GM21381 (cell line): ENCODE results near the gene RFX2.
"Not testable (repeated sequence)": the region's sequence is repeated elsewhere in the genome, so short reads cannot be mapped to it uniquely, and the experiment has no call there.

Source experiments
- ATAC-seq: cut with Tn5 transposase; IDR thresholded peaks from one replicate; pipeline ENCODE4 v1.9.1; 2021; ENCODE audit warnings: mild to moderate bottlenecking, moderate library complexity; ENCODE audit not compliant: unreplicated experiment

The RFX2 gene

DNA sequence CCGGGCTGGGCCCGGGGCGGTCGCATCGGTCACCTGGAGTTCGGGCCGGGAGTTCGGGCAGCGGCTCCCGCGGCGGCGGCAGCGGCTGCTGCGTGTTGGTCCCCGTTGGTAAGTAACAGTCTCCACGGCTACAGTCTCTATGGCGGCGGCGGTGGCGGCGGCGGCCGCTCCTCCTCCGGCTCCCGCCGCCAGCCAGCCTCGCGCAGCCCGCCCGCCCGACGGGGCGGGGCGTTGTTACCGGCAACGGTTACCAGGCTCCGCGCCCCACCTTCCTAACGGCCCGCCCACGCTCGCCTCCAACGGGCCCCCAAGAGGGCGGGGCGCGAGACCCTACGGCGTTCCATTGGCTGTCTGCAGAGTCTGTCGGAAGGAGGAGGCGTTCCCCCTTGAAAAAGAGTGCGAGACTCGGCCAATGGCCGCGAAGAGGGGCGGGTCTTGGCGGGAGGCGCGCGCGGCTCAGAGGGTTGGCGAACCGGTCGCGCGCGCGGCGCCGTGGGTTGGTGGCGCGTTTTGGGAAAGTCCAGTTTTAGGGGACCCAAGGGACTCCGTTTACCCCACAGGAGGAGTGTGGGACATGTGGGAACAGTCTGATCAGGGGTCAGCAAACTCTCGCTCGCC lies at the start of gene RFX2:
Gene RFX2, minus strand, starts transcription at position 141 of the 618 bp plus-strand sequence. CDS start 63,004 bp downstream, outside the sequence.
- ATAC-seq: peak; percentile 95

DNA sequence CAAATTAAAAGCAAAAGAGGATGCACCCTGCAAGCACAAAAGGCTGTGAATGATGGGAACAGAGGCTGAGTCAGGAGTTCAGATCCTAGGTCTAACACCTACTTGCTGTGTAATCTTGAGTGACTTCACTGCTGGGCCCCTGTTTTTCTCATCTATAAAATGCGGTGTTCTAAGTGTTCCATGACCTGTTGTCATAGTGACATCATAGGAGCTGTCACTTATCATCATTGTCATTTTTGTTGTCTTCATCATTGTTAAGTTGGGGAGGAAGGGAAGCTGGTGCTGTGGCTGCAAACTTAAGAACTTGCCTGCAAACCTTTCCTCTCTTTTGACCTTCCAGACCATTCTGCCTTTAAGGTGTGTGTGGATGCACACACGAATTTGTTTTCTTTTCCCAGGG lies 45.7 kb upstream of the RFX2 start:
- no peak for ATAC-seq

- no peak for ATAC-seq
Measured at GRCh38 chr19:6150289-6150688, 40.0 kb upstream of the RFX2 start.

DNA sequence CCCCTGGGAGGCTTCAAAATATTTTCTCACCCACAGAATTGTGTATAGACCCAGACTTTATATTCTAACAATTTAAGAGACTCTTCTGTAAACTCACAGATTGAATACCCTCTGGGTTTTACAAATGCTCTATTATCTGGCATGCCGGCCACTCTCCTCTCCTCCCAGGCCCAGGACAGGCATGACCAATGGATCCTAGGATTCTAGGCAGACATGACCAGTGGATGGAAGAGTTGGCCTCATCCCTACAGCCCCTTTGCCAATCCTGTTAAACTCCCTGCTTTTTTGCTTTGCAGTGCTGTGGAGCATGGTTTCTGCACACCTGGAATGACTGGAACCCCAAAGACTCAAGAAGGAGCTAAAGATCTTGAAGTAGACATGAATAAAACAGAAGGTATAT lies 30.9 kb upstream of the RFX2 start:
- ATAC-seq: no peak

GRCh38 chr19:6138511-6138910 lies 28.2 kb upstream of the RFX2 start:
- ATAC-seq: no peak

DNA sequence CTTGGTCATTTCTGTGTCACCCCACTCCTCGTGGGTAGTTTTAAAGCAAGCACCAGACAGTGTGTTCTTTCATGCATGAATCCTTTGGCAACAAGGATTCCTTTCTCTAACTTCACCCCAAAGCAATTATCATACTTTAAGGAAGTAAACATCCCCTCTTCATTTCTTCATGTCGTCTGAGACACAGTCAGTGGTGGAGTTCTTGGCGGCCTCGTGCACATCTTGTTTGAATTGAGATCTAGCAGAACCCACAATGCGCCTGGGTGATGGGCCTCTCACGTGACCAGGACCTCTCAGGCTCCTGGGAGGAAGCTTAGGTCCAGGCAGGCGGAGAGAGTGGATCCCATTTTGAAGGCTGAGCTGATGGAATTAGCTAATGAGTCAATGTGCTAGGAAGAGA lies 27.8 kb upstream of the RFX2 start:
- no peak for ATAC-seq

GRCh38 chr19:6133231-6133630 lies 22.9 kb upstream of the RFX2 start:
- ATAC-seq: no peak

GRCh38 chr19:6132482-6132881 lies 22.2 kb upstream of the RFX2 start:
- ATAC-seq: no peak

DNA sequence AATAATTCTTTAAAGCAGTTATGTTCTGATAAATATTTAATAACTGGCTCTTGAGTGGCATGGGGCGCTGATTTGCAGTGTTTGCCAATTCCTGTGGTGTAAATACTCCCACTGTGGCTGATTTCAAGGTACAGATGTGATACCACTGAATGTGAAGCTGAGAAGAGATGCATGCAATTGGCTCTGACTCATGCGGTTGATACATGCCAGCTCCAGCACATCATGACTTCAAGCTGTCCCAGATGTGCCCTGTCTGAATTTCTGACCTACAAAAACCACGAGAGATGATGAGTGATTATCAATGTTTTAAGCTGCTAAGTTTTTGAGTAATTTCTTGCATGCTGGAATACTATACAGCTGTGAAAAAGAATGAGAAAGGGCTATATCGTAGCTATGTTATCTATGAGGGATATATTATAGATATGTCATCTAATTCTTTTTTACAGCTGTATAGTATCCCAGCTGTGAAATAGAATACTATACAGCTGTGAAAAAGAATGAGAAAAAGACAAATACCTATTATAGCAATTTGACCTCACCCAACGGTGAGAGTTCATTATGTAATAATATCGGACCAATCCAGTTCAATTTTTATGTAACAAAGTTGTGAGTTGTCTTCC lies 17.5 kb upstream of the RFX2 start:
- no peak for ATAC-seq

DNA sequence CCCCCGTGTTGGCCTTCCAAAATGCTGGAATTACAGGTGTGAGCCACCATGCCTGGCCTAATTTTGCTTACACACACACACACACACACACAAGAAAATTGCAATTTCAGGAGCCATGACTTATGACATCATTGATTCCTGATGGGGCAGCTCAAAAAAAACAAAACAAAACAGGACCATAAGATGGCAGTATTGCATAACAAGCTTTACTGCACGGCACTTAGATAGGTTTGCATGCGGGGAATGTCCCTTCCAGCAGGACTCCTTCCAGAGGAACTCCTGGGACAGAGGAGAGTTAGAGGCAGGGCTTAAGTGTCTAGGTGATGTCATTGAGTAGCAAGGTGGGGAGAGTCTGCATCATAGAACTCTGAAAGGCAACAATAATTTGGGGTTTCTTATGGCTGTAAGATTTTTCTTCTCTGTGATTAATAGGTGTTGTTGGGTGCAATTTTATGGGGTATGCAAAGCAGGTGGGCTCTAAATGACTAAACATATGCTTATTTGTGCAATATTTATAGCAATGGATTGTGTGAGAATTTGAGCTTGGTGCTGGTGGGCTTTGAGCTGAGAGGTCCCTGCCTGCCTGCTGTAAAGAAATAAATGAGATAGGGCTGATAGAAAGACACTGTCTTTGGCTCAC lies 16.2 kb upstream of the RFX2 start:
- no peak for ATAC-seq

DNA sequence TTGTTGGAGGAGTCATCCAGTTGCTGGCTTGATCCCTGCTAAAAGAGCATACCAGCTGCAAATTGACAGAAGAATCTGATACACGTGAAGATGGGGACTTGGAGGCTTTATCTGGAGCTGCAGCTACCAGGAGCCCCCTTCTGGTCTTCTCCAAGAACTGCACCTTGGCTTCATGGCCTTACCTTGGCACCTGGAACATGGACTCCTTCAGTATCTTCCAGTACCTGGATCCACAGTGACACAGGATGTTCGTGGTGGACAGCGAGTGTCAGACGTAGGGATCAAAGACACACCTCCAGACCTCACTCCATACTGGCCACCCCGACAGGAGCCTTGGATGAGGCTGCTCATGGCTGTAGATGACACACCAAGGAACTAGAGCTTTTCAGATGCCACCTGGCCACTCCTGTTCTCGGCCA lies 15.3 kb upstream of the RFX2 start:
- ATAC-seq: no peak

GRCh38 chr19:6119031-6119430 lies 8.7 kb upstream of the RFX2 start:
- ATAC-seq: no peak

GRCh38 chr19:6118043-6118442 lies 7.7 kb upstream of the RFX2 start:
- no peak for ATAC-seq

DNA sequence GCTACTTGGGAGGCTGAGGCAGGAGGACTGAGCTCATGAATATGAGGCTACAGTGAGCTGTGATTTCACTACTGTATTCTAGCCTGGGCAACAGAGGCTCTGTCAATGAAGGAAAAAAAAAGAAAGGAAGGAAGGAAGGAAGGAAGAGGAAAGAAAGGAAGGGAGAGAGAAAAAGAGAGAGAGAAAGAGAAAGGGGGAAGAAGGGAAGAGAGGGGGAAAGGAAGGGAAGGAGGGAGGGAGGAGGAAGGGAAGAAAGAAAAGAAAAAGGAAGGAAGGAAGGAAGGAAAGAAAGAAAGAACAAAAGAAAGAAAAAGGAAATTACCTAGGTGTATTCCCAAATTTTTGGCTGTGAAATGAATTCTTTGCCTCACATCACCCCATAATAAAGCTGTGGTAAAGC lies 7.2 kb upstream of the RFX2 start:
- ATAC-seq: no peak

GRCh38 chr19:6116749-6117430 lies 6.6 kb upstream of the RFX2 start:
- no peak for ATAC-seq

DNA sequence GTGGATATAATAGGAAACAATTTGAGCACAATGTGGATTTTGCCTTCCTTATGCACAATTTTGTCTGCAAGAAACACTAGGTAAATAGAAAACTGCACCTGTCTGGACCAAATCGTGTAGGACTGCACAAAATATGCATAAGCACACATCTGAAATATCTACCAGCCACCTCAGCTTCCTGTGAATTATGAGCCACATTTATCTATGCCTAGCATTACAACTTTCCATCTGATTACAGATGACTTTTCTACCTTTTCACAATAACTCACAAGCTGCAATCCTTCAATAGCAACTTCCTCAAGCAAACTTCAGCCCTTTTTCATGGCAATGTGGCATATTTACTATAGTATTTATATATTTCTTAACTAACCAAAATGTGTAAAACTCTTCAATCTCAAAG lies 5.7 kb upstream of the RFX2 start:
- no peak for ATAC-seq

GRCh38 chr19:6113616-6114188 lies 3.4 kb upstream of the RFX2 start:
- no peak for ATAC-seq

DNA sequence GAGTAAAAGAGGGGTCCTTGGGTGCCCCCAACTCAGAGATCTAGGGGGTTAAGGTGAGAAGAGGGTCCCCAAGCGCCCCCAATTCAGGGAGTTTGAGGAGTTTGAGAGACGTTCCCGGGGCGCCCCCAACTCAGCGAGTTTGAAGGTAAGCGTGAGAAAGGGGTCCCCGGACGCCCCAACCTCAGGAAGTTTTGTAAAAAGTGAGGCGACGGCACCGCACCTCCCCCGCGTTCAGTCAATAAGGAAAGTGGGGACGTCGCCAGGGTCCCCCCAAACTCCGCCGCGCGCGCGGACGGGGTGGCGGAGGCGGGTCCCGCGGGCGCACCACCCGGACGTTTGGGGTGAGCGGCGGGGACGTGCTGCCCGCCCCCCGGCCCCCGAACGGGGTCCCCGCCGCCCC lies 353 bp downstream of the RFX2 start:
- no peak for ATAC-seq

DNA sequence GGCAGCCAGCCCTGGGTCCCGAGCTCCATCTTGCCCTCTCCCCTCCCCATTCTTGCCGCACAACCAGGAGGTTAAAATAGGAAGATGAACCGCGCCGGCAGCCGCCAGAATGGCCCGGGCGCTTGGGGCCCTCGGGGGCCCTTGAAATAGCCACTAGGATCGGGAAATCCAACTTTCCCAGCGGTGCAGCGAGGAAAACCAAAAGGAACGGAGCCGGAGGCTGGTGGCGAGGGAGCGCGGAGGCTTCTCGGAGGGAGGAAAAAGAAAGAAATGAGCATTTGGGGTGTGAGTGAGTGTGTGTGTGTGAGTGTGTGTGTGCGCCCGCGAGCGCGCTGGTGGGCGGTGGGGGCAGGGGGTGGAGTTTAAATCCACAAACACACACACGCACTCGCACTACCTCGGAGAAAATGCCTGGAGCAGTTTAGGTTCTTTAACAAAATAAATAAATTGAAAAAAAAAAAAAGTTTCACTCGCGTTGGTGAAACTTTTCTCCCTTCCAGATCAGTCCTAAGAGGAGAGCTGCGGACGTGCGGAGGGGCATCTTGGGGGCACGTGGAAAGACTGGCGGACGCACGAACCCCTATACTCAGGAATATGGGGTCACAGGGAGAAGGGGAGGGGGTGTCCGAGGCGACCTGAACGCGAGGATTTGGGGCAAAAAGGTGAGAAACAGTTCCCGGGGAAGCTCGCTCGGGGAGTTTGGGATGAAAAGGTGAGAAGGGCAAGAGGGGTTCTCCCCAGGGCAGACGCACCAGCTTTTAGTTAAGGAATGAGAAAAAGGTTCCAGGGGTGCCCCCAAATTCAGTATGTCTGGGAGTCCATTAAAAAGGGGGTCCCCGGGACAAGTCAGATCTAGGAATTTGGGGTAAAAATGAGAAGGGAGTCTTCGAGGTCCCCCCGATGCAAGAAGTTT lies 1.3 kb downstream of the RFX2 start:
- no peak for ATAC-seq

GRCh38 chr19:6106643-6107294 lies 3.5 kb downstream of the RFX2 start:
- not testable (repeated sequence) for ATAC-seq
